Endothelial cell of umbilical vein (primary cell): ENCODE data around the gene CBFA2T3.

Source experiments
- CTCF ChIP-seq, 2 donors: IDR thresholded peaks; 1 replicate in 1 of 2; 2 replicates in 1 of 2; pipeline ENCODE4 v1.5.1; 2011; ENCODE audit warnings: low read length in 2 of 2, mild to moderate bottlenecking in 2 of 2, moderate library complexity in 2 of 2, control low read depth in 1 of 2, inconsistent platforms in 1 of 2, low read depth in 1 of 2; ENCODE audit not compliant: insufficient read depth in 1 of 2; ENCODE audit errors: extremely low read depth in 1 of 2
- EZH2 ChIP-seq: IDR thresholded peaks from 2 replicates; pipeline ENCODE4 v1.6.1; 2012; ENCODE audit warnings: borderline replicate concordance, low read depth, mild to moderate bottlenecking, moderate library complexity, low read length, inconsistent platforms; ENCODE audit not compliant: severe bottlenecking
- FOS ChIP-seq: IDR thresholded peaks from 2 replicates; pipeline ENCODE4 v1.6.1; 2011; ENCODE audit warnings: mild to moderate bottlenecking, low read length, moderate library complexity, borderline replicate concordance; ENCODE audit not compliant: insufficient read depth
- GATA2 ChIP-seq: IDR thresholded peaks from 2 replicates; pipeline ENCODE4 v1.7.0; 2011; ENCODE audit warnings: low read depth, mild to moderate bottlenecking, moderate library complexity, mixed read lengths, low read length; ENCODE audit not compliant: insufficient read length, insufficient read depth
- JUN ChIP-seq: IDR thresholded peaks from 2 replicates; pipeline ENCODE4 v1.6.1; 2011; ENCODE audit warnings: borderline replicate concordance, low read depth; ENCODE audit not compliant: insufficient read length, insufficient read depth
- MAX ChIP-seq: IDR thresholded peaks from 2 replicates; pipeline ENCODE4 v1.6.1; 2011; ENCODE audit not compliant: insufficient read depth, insufficient read length
- MYC ChIP-seq: IDR thresholded peaks from one replicate; pipeline ENCODE4 v1.6.1; 2011; ENCODE audit warnings: mild to moderate bottlenecking, low read depth, low read length
- POLR2A ChIP-seq: IDR thresholded peaks from 2 replicates; pipeline ENCODE4 v1.6.1; 2012; ENCODE audit warnings: low read depth, mild to moderate bottlenecking, control low read depth, low read length
- POLR2AphosphoS5 ChIP-seq: IDR thresholded peaks from 2 replicates; pipeline ENCODE4 v1.6.1; 2012; ENCODE audit warnings: low read depth, mild to moderate bottlenecking, control low read depth, low read length, moderate library complexity; ENCODE audit not compliant: insufficient read depth

- TF ChIP-seq POLR2A (no peak), CTCF (IDR thresholded peaks at IDR 0.05; ENCODE audit: extremely low read depth in 1 of 2, insufficient read depth in 1 of 2, low read depth in 1 of 2, low read length in 2 of 2) (no peak), POLR2AphosphoS5 (no peak), EZH2 (no peak), MAX (no peak), JUN (no peak), MYC (no peak), GATA2 (no peak), FOS (no peak)
Observed at GRCh38 chr16:88831838-88832237, 145.2 kb downstream of the CBFA2T3 start.
